Measurements from ENCODE around the gene SLC12A7. TPM values are rescaled to one million over a fixed set of nuclear protein-coding genes. Genes with fewer than 3 reads are reported as not detected.

The SLC12A7 gene
- total RNA-seq, 1 experiment from 2014 or later: 30.8 TPM

GRCh38 chr5:1017056-1017455 is 94.8 kb downstream of the SLC12A7 start:
- Histone ChIP-seq H3K23ac (ENCODE audit: insufficient read length, low read depth, low read length) (no peak overlapping the region), H3K56ac (ENCODE audit: insufficient read length, low read depth, low read length) (no peak overlapping the region), H3K14ac (ENCODE audit: insufficient read depth, low read length) (no peak overlapping the region), H2BK120ac (ENCODE audit: low read depth, low read length, poor library complexity, severe bottlenecking) (no peak overlapping the region), H4K91ac (ENCODE audit: insufficient read length, low read depth, low read length) (no peak overlapping the region), H3K9me3 (ENCODE audit: control insufficient read depth, low read depth, low read length) (no peaks in the 10 kb centered on the region), H2BK20ac (ENCODE audit: low read depth, low read length, poor library complexity, severe bottlenecking) (no peak overlapping the region), H2BK5ac (ENCODE audit: insufficient read length, low read length) (no peak overlapping the region), H3T11ph (ENCODE audit: low read length) (no peak overlapping the region), H2BK12ac (ENCODE audit: insufficient read length, low read depth, low read length) (no peak overlapping the region), H4K20me1 (ENCODE audit: control insufficient read depth, insufficient read depth, insufficient read length) (no peaks in the 10 kb centered on the region), H3K23me2 (ENCODE audit: insufficient read length, low read depth, low read length, poor library complexity, severe bottlenecking) (no peaks in the 10 kb centered on the region), H3K27me3 (ENCODE audit: insufficient read depth, low read length) (no peaks in the 10 kb centered on the region), H2AFZ (ENCODE audit: low read length) (no peak overlapping the region), H3K4me2 (ENCODE audit: insufficient read depth, insufficient read length, low read length) (no peak overlapping the region), H4K8ac (replicated peaks; ENCODE audit: insufficient read length, low read depth, low read length) (no peak overlapping the region), H3K79me1 (ENCODE audit: insufficient read depth, low read depth, low read length, poor library complexity, severe bottlenecking) (no peaks in the 10 kb centered on the region), H4K5ac (ENCODE audit: insufficient read length, low read depth, low read length) (no peak overlapping the region), H2AK5ac (ENCODE audit: insufficient read length, low read length) (no peak overlapping the region), H3K4me1 (ENCODE audit: insufficient read depth, low read length) (no peaks in the 10 kb centered on the region; the same call in 1 of the 2 replicates), H3K79me2 (ENCODE audit: insufficient read depth, low read length) (no peaks in the 10 kb centered on the region), H3K18ac (ENCODE audit: insufficient read length, low read depth, low read length) (no peak overlapping the region), H3K27ac (ENCODE audit: insufficient read length, low read depth, low read length) (no peak overlapping the region), H3K4ac (ENCODE audit: low read depth, low read length) (no peak overlapping the region), H2BK15ac (ENCODE audit: low read depth, low read length) (no peak overlapping the region), H3K9ac (ENCODE audit: extremely low read depth, insufficient read length, low read length) (no peak overlapping the region)
- H3K4me1 Mint-ChIP-seq: peaks cover 14 to 17% of the 10 kb centered on the region in 2 experiments
- no peak overlapping the region for H3K4me3 Mint-ChIP-seq
- TF ChIP-seq CTCF (conservative IDR thresholded peaks at IDR 0.05): no peak
- no CpG with 5 or more reads among the region's 12 CpGs for WGBS (ENCODE audit: extremely low coverage, insufficient read length, low lambda C conversion rate)
- H3K36me3 Mint-ChIP-seq (ENCODE audit: insufficient read depth in 1 of 3, low read depth in 3 of 3): no peaks in the 10 kb centered on the region
- H3K27ac Mint-ChIP-seq: no peak overlapping the region
- no peaks in the 10 kb centered on the region; a peak in 1 of 5 replicates for H3K9me3 Mint-ChIP-seq
- no peak for DNase-seq
- H3K27me3 Mint-ChIP-seq (ENCODE audit: low read depth): no peaks in the 10 kb centered on the region

Measured in H9 (cell line).